Measurements from ENCODE around the gene KIAA1191. TPM values are rescaled to one million over a fixed set of nuclear protein-coding genes. Genes with fewer than 3 reads are reported as not detected.

Gene KIAA1191
- total and polyA plus RNA-seq, 9 of the 15 experiments (the other 6 are each of a cell fraction or from before 2014, with no cell fraction given), result 31.0 to 80.2 (median 45.7) TPM

- TF ChIP-seq NR2C2 (CRISPR knock-in tag; IDR thresholded peaks at IDR 0.05) (no peak), NR2C2 (tag; IDR thresholded peaks at IDR 0.05) (peak; percentile 21; the same call in 1 of the 2 replicates), JUN (IDR thresholded peaks at IDR 0.05; ENCODE audit: borderline replicate concordance, low read depth, low read length) (peak; percentile 70), JUN (CRISPR knock-in tag; IDR thresholded peaks at IDR 0.05; ENCODE audit: borderline replicate concordance) (no peak), ZNF75A (CRISPR knock-in tag; IDR thresholded peaks at IDR 0.05) (no peak), NFE2 (IDR thresholded peaks at IDR 0.05; ENCODE audit: low read depth) (peak; percentile 34; the same call in 1 of the 2 replicates), KLF10 (CRISPR knock-in tag; IDR thresholded peaks at IDR 0.05) (no peak), POU5F1 (IDR thresholded peaks at IDR 0.05; ENCODE audit: borderline replicate concordance, low read depth, low read length, partially characterized antibody) (no peak), C11orf30 (IDR thresholded peaks at IDR 0.05; ENCODE audit: low read depth) (peak; percentile 14; the same call in 1 of the 2 replicates), CBX2 (IDR thresholded peaks at IDR 0.05; ENCODE audit: insufficient read depth, low read length, poor library complexity, severe bottlenecking) (no peak), MBD2 (IDR thresholded peaks at IDR 0.05; ENCODE audit: borderline replicate concordance, low read depth) (no peak), ATF7 (IDR thresholded peaks at IDR 0.05) (peak; percentile 96)
- TF ChIP-seq, protein P1, sequence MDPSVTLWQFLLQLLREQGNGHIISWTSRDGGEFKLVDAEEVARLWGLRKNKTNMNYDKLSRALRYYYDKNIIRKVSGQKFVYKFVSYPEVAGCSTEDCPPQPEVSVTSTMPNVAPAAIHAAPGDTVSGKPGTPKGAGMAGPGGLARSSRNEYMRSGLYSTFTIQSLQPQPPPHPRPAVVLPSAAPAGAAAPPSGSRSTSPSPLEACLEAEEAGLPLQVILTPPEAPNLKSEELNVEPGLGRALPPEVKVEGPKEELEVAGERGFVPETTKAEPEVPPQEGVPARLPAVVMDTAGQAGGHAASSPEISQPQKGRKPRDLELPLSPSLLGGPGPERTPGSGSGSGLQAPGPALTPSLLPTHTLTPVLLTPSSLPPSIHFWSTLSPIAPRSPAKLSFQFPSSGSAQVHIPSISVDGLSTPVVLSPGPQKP (CRISPR knock-in tag; IDR thresholded peaks at IDR 0.05), result no peak
Observed at GRCh38 chr5:176371621-176372539, 10.3 kb upstream of the KIAA1191 start (continued).
